Endothelial cell of coronary artery (primary cell): ENCODE results near the gene KRTAP12-1. TPM values are rescaled to one million over a fixed set of nuclear protein-coding genes. Genes with fewer than 3 reads are reported as not detected.

ENCODE experiments used
- total RNA-seq: library from RNA; depleted of rRNA; stranded (reverse); fragments of >200 nt; gene quantifications from 2 replicates; pipeline ENCODE4 v1.2.3, GENCODE V29; 2014

KRTAP12-1 gene, protein sequence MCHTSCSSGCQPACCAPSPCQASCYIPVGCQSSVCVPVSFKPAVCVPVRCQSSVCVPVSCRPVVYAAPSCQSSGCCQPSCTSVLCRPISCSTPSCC
- not detected in 2 replicates for total RNA-seq

DNA sequence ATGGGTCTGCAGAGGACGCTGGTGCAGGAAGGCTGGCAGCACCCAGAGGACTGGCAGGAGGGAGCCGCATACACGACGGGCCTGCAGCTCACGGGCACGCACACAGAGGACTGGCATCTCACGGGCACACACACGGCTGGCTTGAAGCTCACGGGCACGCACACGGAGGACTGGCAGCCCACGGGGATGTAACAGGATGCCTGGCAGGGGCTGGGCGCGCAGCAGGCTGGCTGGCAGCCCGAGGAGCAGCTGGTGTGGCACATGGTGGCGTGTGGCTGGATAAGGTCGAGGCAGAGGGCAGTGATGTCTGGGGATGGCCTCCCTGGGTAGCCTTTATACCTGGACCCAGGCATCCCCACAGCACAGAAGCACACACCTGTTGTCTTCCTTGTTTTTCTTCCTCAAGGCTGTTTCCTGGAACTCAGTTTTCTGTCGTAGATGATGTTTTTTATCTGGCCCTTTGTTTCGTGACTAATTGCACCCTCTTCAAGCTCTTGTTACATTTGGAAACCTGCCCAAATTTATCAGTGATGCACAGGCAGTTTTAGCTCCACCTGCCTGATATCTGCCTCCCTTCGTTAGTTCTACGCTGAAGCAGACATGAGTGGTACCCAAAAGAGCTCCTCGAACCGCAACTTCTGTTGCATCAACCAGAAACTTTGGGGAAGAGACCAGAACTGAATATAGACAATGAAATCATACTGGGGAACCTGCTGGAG lies at the start of gene KRTAP12-1:
Gene KRTAP12-1 (minus strand): TSS at position 303 of the 719 bp plus-strand sequence. CDS start 40 bp downstream, at position 263.

DNA sequence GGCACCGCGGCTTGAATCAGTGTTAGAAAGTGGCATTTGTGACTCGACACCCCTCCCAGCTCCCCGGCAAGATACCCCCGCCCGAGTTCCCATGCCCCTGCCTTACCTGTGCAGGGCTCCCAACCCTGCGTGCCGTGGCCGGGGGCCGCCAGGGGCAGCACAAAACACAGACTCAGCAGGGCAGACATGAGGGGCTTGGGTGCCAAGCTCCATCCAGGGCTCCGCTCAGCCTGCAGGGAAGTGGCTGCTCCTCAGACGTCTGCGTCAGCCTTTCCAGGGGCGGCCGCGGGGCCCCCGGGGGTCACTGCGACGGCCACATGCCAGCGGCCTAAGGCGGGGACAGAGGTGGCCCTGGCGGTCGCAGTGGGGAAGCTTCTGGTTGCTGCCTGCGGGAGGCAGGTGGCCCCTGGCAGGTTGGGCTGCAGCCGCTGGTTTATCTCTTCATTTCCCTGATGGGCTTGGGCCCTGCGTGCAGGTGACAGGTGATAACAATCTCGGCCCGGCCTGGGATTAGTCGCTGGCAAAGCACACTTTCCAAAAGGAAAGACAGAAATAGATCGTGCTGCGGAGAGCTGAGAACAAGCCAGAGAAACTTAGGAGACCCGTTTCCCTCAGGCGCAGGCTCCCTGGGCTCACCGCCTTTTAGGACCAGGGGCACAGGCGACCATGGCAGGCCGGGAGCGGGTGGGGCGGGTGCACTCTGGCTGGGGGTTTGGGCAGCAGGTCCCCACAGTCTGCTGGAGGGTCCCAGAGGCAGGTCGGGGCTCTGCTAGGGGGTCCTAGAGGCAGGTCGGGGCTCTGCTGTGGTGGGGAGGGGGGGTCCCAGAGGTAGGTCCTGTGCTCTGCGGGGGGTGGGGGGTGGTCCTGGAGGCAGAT lies 29.6 kb upstream of the KRTAP12-1 start, which contains the start of gene TSPEAR:
Gene TSPEAR (minus strand): TSS at position 246 of the 876 bp plus-strand sequence. CDS start 58 bp downstream, at position 188.

GRCh38 chr21:44697172-44697810 lies 15.3 kb upstream of the KRTAP12-1 start, which contains the start of gene KRTAP10-12:
Gene KRTAP10-12 (plus strand): TSS chr21:44697172. CDS start chr21:44697202, 30 bp downstream.

GRCh38 chr21:44666401-44667320 lies 15.3 kb downstream of the KRTAP12-1 start, which contains the start of gene KRTAP12-2:
Gene KRTAP12-2 (minus strand): TSS chr21:44666927. CDS start chr21:44666886, 41 bp downstream.

DNA sequence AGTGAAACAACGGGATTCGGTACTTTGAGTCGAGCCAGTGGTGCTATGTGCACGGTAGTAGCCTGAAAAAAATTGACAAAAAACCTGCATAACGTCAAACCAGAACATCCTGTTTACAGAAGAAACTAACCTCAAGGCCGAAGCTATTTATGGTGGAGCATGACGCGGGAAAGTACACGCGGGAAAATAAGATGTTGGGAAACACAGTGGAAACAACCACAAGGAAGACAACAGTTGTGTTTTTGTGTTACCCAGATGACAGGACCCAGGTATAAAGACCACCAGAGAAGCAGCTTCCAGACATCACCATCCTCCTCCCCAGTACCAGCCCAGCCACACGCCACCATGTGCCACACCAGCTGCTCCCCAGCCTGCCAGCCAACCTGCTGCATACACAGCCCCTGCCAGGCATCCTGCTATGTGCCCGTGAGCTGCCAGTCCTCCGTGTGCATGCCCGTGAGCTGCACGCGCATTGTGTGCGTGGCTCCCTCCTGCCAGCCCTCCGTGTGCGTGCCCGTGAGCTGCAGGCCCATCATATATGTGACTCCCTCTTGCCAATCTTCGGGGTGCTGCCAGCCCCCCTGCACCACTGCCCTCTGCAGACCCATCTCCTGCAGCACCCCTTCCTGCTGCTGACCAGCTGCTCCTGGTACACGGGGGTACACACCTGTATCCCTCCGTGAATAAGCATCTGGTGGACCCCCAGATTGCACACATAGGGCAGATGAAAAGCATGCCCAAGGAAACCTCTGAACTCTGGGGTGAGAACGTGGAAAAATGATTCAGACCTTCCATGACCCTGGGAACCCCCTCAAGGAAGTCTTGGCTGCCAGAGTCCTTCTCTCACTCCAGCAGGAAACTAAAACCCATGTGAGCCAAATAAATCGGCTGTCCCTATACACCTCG lies 24.1 kb downstream of the KRTAP12-1 start, which contains the start of gene KRTAP12-3:
Gene KRTAP12-3 (plus strand): TSS at position 298 of the 906 bp plus-strand sequence. CDS start 48 bp downstream, at position 346.

DNA sequence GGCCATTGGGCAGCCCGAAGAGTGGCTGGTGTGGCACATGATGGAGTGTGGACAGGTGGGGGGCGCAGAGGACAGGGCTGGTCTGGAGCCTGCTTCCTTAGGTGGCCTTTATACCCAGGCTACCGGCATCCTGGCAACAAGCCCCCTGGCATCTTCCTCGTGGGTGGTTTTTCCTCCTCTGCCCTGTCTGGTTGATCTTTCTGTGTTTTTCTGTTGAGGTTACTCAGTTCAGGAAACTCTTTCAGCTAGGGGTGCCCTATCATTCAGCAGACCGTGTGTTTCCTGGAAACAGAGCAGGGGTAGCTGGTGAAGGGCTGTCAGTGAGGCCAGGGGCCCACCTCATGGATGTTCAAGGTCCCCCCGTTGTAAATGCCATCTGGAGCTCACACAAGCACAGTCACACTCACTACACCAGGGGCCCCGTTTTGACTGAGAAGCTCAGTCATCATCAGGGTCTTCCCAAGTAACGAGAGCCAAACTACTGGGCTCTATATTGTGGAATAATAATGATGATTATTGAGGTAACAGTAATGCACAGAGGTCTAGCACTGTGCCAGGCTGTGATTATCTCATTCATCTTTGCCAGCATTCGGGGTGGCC lies 27.3 kb downstream of the KRTAP12-1 start, which contains the start of gene KRTAP12-4:
Gene KRTAP12-4 (minus strand): TSS at position 84 of the 600 bp plus-strand sequence. CDS start 45 bp downstream, at position 39.

GRCh38 chr21:44646366-44647221 lies 35.4 kb downstream of the KRTAP12-1 start, which contains the start of gene KRTAP10-11:
Gene KRTAP10-11 (plus strand): TSS chr21:44646414. CDS start chr21:44646459, 45 bp downstream.

GRCh38 chr21:44637018-44637850 lies 44.7 kb downstream of the KRTAP12-1 start, which contains the start of gene KRTAP10-10:
Gene KRTAP10-10 (plus strand): TSS chr21:44637356. CDS start chr21:44637418, 62 bp downstream.

Other genes starting within 250 kb of the KRTAP12-1 start
- gene LRRC3, start 226.7 kb downstream of the KRTAP12-1 start, total RNA-seq = 0.99 and 1.2 TPM in 2 replicates
- not detected in 2 replicates for gene KRTAP10-1, start 142.0 kb downstream of the KRTAP12-1 start, total RNA-seq
- gene KRTAP10-2, start 130.7 kb downstream of the KRTAP12-1 start, total RNA-seq = not detected in 2 replicates
- gene KRTAP10-3, start 123.4 kb downstream of the KRTAP12-1 start, total RNA-seq = not detected in 2 replicates
- gene KRTAP10-4, start 108.4 kb downstream of the KRTAP12-1 start, total RNA-seq = not detected in 2 replicates
- not detected in 2 replicates for gene KRTAP10-5, start 101.6 kb downstream of the KRTAP12-1 start, total RNA-seq
- gene KRTAP10-6, start 89.7 kb downstream of the KRTAP12-1 start, total RNA-seq = not detected in 2 replicates
- not detected in 2 replicates for gene KRTAP10-7, start 81.6 kb downstream of the KRTAP12-1 start, total RNA-seq
- gene KRTAP10-8, start 70.1 kb downstream of the KRTAP12-1 start, total RNA-seq = not detected in 2 replicates
- not detected in 2 replicates for gene KRTAP10-9, start 55.1 kb downstream of the KRTAP12-1 start, total RNA-seq
- gene KRTAP10-10, start 44.8 kb downstream of the KRTAP12-1 start, total RNA-seq = not detected in 2 replicates
- not detected in 2 replicates for gene KRTAP10-11, start 35.7 kb downstream of the KRTAP12-1 start, total RNA-seq
- gene KRTAP12-4, start 27.5 kb downstream of the KRTAP12-1 start, total RNA-seq = not detected in 2 replicates
- gene KRTAP12-3, start 24.2 kb downstream of the KRTAP12-1 start, total RNA-seq = not detected in 2 replicates
- not detected in 2 replicates for gene KRTAP12-2, start 15.2 kb downstream of the KRTAP12-1 start, total RNA-seq
- not detected in 2 replicates for gene KRTAP10-12, start 15.0 kb upstream of the KRTAP12-1 start, total RNA-seq
- gene TSPEAR, start 29.4 kb upstream of the KRTAP12-1 start, total RNA-seq = not detected in 2 replicates
- 76.3 and 103 TPM in 2 replicates for gene UBE2G2, start 119.7 kb upstream of the KRTAP12-1 start, total RNA-seq
- 77.2 and 91.3 TPM in 2 replicates for gene SUMO3, start 135.9 kb upstream of the KRTAP12-1 start, total RNA-seq
- 299 and 366 TPM in 2 replicates for gene PTTG1IP, start 191.5 kb upstream of the KRTAP12-1 start, total RNA-seq
- under 0.01 and 0.18 TPM in 2 replicates for gene ITGB2, start 238.7 kb upstream of the KRTAP12-1 start, total RNA-seq